Colonic mucosa (tissue), 4 donors: ENCODE results near the gene RIN3. TPM values are rescaled to one million over a fixed set of nuclear protein-coding genes. Genes with fewer than 3 reads are reported as not detected.
"Not testable (repeated sequence)": the region's sequence is repeated elsewhere in the genome, so short reads cannot be mapped to it uniquely, and the experiment has no call there.

Experiments
- DNase-seq: peaks from one replicate; pipeline ENCODE4 v3.0.0-alpha.2; 2020
- H3K27ac ChIP-seq: fragments of 200-600 bp; one replicate; pipeline ENCODE4 v1.8.0; 2021
- H3K27me3 ChIP-seq: fragments of 200-600 bp; one replicate; pipeline ENCODE4 v1.8.0; 2021
- H3K36me3 ChIP-seq: fragments of 200-600 bp; one replicate; pipeline ENCODE4 v1.8.0; 2021
- H3K4me1 ChIP-seq: fragments of 200-600 bp; one replicate; pipeline ENCODE4 v1.8.0; 2021; ENCODE audit warnings: mild to moderate bottlenecking
- H3K4me3 ChIP-seq: fragments of 200-600 bp; one replicate; pipeline ENCODE4 v1.8.0; 2021
- H3K9ac ChIP-seq, 2 donors: one replicate each; pipeline ENCODE4 v1.7.0; 2013; ENCODE audit warnings: control low read depth in 2 of 2, low read depth in 2 of 2, low read length in 2 of 2
- H3K9me3 ChIP-seq: fragments of 200-600 bp; one replicate; pipeline ENCODE4 v1.8.0; 2021
- intact Hi-C: fragments of 100-400 bp; cut with DNase I; formaldehyde crosslinking; loops from one replicate; pipeline ENCODE4 v1.14.1; 2022
- total RNA-seq, 2 donors: library from RNA; stranded (reverse); fragmentation: NEBNext Ultra II Directional in 1 of 2; extraction: Animal tissue kit (Norgen Biotek cat#: 25700) in 1 of 2; gene quantifications; one replicate each; pipeline ENCODE4 v1.2.1, GENCODE V29; 2021
- TF ChIP-seq, protein P1 (sequence below): fragments of 200-600 bp; IDR thresholded peaks from one replicate; pipeline ENCODE4 v1.8.0; 2022; ENCODE audit warnings: antibody characterized with exemption, mild to moderate bottlenecking
- donor health status: healthy.
- donor health status: DM: no; HTN: no; CAD: no.
- donor health status: DM: no; HTN: no; CAD: no.

RIN3 gene
- total RNA-seq, 2 donors from 2014 or later, result 18.4 to 23.2 TPM

DNA sequence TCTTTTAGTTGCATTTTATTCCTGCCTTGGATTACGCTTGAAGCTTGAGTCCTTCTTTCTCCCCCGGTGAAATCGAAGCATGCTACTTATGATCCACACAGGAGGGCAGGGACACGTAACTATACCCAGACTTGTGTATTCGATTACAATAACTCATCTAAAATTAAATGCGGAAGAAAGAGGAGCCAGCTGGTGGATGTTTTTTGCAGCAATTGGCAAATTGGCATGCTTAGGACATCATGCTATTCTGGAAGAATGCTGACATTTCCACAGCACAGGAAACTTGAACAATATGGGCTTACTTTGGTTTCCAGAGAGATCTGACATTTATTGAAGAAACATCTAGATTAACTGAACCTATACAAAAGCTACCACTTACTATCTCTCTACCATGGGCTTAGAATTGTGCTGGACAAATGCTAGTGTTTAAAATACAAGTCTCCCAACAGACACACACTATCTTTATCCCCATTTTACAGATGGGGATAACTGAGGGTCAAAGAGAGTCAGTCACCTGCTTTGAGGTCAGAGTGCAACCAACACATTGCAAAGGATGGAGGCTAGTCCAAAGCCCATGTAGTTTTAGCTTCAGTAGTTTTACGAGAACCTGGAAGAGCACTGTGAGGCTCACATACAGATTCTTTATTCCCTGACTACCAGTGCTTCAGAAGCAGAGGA is 198.5 kb downstream of the RIN3 start:
- DNase-seq, result no peak
- Histone ChIP-seq H3K27me3 (no peaks in the 10 kb centered on the region), H3K4me1 (no peaks in the 10 kb centered on the region), H3K9me3 (no peaks in the 10 kb centered on the region), H3K9ac (no peak overlapping the region), H3K36me3 (no peaks in the 10 kb centered on the region), H3K4me3 (no peak overlapping the region), H3K27ac (no peak overlapping the region)
- intact Hi-C loops, result no loop called here
- TF ChIP-seq, protein P1, sequence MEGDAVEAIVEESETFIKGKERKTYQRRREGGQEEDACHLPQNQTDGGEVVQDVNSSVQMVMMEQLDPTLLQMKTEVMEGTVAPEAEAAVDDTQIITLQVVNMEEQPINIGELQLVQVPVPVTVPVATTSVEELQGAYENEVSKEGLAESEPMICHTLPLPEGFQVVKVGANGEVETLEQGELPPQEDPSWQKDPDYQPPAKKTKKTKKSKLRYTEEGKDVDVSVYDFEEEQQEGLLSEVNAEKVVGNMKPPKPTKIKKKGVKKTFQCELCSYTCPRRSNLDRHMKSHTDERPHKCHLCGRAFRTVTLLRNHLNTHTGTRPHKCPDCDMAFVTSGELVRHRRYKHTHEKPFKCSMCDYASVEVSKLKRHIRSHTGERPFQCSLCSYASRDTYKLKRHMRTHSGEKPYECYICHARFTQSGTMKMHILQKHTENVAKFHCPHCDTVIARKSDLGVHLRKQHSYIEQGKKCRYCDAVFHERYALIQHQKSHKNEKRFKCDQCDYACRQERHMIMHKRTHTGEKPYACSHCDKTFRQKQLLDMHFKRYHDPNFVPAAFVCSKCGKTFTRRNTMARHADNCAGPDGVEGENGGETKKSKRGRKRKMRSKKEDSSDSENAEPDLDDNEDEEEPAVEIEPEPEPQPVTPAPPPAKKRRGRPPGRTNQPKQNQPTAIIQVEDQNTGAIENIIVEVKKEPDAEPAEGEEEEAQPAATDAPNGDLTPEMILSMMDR, result no peak

GRCh38 chr14:92712654-92713051 is 199.1 kb downstream of the RIN3 start:
- Histone ChIP-seq H3K36me3 (no peaks in the 10 kb centered on the region), H3K9ac (no peak overlapping the region), H3K27me3 (no peaks in the 10 kb centered on the region), H3K27ac (no peak overlapping the region), H3K4me3 (no peak overlapping the region), H3K4me1 (no peaks in the 10 kb centered on the region), H3K9me3 (no peaks in the 10 kb centered on the region)
- DNase-seq, result no peak
- TF ChIP-seq, protein P1, result no peak
- intact Hi-C loops, result no loop called here

- not testable (repeated sequence) for H3K9ac ChIP-seq, H3K27ac ChIP-seq, H3K9me3 ChIP-seq, H3K36me3 ChIP-seq, H3K4me1 ChIP-seq, H3K4me3 ChIP-seq, H3K27me3 ChIP-seq
- TF ChIP-seq, protein P1, result peak; percentile 79
- DNase-seq, result peak; percentile 89
- intact Hi-C loops, result loop anchor here (2.0 kb wide), 1 partner anchor 68 kb away; no protein-coding TSS in a partner anchor
Observed at GRCh38 chr14:92714739-92715307, 201.2 kb downstream of the RIN3 start.

- intact Hi-C loops, result no loop called here
- no peak for DNase-seq
- no peaks in the 10 kb centered on the region for H3K27me3 ChIP-seq
- H3K9me3 ChIP-seq, result no peaks in the 10 kb centered on the region
- no peaks in the 10 kb centered on the region for H3K4me1 ChIP-seq
- TF ChIP-seq, protein P1, result no peak
- H3K36me3 ChIP-seq, result no peaks in the 10 kb centered on the region
- H3K27ac ChIP-seq, result no peak overlapping the region
- no peak overlapping the region for H3K9ac ChIP-seq
- no peak overlapping the region for H3K4me3 ChIP-seq
Observed at GRCh38 chr14:92716131-92716530, 202.6 kb downstream of the RIN3 start.

GRCh38 chr14:92717571-92718042 is 204.0 kb downstream of the RIN3 start:
- no peak overlapping the region for H3K4me3 ChIP-seq
- H3K9me3 ChIP-seq, result no peaks in the 10 kb centered on the region
- no peaks in the 10 kb centered on the region for H3K36me3 ChIP-seq
- intact Hi-C loops, result no loop called here
- H3K27ac ChIP-seq, result no peak overlapping the region
- no peaks in the 10 kb centered on the region for H3K4me1 ChIP-seq
- TF ChIP-seq, protein P1, result no peak
- DNase-seq, result no peak
- peak overlapping the region in 1 of 2 donors; percentile 5 for H3K9ac ChIP-seq
- H3K27me3 ChIP-seq, result no peaks in the 10 kb centered on the region
